Activated T-helper 1 cell treated with Interleukin-2 at 50 U/mL for 16 hours (primary cell): Measurements from ENCODE around the gene NEK1.
A peak's percentile ranks its signal among the peaks of the same experiment; 100 is the strongest.
"Not testable (repeated sequence)": the region's sequence is repeated elsewhere in the genome, so short reads cannot be mapped to it uniquely, and the experiment has no call there.

Source experiments
- DNase-seq: peaks from one replicate; pipeline ENCODE4 v3.0.0-alpha.2; 2020; ENCODE audit warnings: low read depth

NEK1 gene

DNA sequence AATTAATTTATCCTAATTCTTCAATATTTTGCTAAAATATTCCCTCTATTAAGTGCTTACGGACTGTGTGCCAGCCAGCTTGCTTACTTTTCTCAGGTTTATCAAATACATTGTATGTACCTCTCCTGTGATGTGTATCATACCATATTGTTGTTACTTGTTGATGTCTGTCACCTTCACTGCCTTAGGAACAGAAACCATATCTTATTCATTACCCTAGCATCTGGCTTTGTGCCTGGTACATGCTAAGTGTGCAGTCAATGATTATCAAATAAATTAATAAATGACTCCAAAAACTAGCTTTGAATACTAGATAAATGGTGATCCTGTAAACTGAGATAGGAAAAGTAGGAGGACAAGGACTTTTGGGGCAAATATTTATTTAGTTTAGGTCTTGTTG is 14.9 kb upstream of the NEK1 start:
- no peak for DNase-seq

DNA sequence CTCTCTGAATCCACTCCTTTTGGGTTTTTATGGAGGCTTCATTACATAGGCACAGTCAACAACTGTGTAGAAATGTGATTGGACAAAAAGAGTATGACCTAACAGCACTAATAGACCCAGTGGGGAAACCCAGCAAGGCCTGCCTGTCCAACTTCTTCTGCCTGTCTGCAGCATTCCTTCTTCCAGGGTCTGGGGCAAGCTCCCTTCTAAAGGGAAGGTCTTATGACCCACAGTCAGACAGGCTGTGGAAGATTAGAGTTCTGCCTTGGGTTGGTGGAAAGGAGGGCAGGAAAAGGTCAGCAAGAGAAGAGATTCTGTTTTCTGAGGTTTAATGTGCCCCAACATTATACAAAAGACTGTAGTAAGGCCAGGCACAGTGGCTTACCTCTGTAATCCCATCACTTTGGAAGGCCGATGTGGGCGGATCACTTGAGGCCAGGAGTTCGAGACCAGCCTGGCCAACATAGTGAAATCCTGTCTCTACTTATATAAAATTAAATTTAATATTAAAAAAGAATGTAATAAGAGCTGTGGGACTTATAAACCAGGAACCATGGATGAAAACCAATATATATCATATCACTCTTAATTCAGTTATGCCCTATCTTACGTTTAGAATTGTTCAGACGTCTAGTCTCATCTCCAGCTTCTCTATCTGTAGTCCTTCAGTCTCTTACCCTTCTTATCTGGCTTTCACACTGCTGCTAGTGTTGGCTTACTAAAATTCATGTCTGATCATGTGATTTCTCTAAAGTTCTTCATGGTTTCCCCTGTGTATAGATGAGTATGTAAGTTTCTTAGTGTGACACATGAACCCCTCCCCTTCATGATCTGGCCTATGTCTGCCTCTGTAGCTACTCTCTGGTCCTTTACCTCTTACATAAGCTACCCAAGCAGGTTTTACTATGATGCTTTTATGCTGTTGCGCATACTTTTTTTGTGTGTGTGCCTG is 14.2 kb upstream of the NEK1 start:
- DNase-seq: no peak

DNA sequence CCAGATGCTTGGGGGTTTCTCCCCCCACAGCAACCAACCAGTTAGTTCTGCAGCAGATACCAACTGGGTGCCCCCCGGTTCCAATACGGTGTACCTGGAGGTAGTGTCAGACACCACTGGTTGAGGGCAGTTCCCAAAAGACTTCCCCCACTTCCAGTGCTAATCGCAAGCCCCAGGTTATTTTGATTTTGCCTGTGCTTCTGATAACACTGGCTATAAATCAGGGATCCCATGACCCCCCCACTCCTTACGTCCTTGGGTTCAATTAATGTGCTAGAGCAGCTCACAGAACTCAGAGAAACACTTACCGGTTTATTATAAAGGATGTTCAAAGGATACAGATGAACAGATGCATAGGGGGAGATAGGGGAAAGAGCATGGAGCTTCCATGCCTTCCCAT is 13.5 kb upstream of the NEK1 start:
- DNase-seq: no peak

DNA sequence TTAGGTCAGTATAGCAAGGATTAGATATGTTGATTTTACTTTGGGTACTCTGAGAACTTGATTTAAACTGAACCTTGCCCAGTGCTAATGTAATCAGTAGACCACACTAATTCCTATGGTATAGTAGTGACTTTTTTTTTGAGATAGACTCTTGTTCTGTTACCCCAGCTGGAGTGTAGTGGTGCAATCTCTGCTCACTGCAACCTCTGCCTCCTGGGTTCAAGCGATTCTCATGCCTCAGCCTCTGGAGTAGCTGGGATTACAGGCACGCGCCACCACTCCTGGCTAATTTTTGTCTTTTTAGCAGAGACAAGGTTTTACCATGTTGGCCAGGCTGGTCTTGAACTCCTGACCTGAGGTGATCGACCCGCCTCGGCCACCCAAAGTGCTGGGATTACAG is 11.6 kb upstream of the NEK1 start:
- not testable (repeated sequence) for DNase-seq

DNA sequence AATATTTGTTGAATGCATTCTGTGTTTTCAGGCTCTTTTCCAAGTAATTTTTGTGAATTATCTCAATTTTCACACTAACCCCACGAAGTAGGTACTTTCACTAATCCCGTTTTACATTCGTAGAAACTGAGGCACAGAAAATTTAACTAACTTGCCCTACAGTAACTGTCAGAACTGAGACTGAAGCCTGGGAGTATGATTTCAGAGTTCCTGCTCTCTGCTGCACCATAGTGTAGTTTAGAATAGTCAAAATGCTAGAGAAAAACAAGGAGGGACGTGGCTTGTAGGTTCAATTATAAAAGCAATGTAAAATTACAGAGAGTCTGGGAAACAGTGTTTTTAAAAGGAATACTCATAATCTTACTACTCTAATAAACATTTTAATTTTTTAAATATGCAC is 10.2 kb upstream of the NEK1 start:
- no peak for DNase-seq

DNA sequence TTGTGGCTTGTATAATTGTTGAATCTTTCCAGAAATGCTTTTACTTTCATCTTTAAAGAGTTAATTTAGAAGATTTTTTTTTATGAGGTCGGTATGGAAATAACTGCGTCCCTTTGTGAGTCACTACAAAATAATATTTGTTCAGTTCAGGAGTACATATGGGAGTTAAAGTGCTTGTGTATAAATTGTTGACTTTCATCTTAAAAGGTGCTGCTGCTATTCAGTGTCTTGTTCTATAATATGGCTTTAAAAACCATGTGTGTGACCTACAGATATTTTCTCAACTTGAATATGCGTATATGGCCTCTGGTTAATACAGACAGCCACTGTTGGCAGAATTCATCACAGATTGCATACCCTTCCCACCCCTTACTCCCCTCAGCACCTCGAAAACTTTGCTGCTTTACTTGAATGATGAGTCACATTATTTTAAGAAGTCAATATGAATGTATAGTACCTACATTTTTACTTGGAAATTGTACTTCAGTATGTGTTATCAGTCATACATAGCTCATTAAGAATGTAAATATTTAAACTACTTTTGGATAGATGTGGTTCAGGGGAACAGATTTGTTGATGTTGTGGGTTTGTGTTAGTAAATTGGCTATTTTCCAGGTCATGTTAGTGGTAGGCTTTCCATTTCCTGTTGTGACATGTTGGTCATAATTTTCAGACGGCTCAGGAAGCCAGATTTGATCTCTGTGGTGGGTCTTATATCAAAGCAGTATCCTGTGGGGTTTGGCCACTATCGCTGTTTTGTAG is 9.5 kb upstream of the NEK1 start:
- no peak for DNase-seq

DNA sequence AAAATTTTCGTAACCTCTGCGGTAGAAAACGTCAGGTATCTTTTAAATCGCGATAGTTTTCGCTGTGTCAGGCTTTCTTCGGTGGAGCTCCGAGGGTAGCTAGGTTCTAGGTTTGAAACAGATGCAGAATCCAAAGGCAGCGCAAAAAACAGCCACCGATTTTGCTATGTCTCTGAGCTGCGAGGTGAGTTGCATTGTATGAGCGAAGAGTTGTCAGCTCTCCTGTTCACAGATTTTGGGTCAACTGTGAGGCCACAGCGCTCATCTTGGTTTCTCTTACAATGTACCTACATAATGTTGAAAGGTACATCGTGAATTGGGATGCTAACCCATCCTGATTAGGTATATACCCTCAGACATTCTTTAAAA is 8.5 kb upstream of the NEK1 start:
- no peak for DNase-seq

DNA sequence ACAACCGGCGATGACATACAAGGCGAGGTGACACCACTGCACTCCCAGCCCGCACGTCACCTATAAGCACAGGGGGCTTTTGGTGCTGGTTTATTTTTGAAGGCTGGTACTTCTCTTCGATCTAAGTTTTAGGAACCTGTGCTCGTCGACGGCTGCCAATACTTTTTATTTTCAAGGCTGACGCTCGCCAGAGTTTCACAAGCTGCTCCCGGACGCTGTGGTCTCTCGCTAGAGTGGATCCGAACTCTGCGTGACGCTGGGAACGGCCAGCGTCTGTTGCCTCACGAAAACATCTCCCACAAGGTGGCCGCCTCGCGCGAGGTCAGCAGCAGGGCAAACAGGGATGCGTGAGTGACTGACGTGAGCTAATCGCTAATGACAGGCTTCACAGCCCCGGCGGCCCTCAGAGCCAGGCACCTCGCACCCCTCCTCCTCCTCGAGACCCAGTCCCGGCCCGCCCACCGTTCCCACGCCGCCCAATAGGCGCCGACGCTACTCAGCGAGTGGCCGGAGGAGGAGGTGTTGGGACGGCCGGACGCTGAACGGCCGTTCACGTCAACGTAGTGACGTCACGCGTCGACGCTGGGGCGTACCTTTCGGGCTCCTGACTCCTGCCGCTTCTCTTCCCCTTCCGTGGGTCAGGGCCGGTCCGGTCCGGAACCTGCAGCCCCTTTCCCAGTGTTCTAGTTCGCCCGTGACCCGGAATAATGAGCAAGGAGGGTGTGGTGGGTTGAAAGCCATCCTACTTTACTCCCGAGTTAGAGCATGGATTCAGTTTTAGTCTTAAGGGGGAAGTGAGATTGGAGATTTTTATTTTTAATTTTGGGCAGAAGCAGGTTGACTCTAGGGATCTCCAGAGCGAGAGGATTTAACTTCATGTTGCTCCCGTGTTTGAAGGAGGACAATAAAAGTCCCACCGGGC is 7.8 kb upstream of the NEK1 start, which contains the start of gene CLCN3:
Gene CLCN3 (plus strand): TSS at position 621 of the 922 bp plus-strand sequence. CDS start 15,351 bp downstream, outside the sequence.
- peak; percentile 83 for DNase-seq

DNA sequence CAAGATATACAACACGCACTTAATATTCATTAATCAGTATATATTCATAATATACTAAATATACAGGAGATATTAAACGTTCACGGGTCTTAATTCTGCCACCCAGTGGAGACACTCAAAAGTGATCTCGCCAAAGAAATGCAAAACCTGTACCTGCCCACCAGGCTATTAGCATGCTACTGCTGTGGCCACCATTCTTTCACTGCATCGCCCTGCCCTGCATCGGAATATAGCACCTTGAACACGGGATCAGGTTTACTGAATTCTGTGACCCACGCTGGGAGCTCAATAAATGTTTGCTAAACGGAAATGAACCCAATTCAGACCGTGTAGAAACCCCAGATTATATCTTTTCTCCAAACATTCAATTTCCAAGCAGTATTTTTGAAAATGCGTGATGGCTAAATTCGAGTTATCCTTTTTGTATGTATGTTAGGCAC is 7.2 kb upstream of the NEK1 start:
- DNase-seq: peak; percentile 38

DNA sequence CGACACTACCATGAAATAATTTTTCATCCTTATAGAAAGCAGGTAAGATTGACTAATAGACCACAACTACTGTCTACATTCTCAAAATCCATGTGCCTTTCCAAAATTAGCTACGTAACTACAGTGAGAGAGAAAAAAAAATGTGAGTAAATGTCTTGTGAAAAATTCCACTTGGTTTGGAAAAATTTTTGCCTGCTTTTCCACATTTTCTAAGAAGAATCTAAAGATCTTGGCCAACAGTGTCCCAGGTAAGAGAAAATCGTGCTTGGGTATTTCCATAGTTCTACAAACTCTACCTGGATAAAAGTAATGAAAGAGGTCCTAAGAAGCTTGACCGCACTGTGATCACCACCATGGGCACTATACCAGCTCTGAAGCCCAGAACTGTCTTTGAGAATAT is 6.6 kb upstream of the NEK1 start:
- DNase-seq: no peak

DNA sequence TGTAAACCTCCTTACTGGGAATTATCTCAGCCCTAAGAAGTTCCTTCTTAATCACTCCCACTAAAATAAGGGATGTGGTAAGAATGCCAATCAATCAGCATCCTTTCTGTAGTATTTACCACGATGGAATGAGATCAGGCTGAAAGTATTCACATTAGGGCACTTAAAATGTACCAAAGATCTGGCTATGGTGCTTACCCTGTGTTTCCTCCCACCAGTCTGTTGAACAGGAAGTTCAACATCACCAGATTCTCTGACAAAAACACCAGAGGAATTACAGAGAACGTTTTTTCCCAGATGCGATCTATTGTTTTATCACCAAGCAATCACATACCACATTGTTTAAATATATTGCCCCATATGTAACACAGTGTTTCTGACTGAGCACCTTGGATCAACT is 5.9 kb upstream of the NEK1 start:
- DNase-seq: no peak

DNA sequence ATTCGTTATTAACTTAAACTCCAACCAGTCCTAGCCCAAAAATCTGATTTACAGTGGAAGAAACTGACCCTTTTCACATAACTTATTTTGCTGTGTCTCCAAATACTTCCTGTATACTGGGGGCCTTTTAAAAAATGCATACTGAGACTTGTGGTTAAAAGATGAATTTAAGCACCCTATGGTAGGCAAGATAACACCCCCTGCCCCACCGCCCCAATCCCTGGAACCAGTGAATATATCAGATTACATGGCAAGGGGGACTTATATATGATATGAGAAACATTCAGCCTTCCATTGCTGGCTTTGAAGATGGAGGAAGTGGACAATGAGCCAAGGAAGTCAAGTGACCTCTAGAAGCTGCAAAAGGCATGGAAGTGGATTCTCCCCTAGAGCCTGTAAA is 4.9 kb upstream of the NEK1 start:
- DNase-seq: no peak

DNA sequence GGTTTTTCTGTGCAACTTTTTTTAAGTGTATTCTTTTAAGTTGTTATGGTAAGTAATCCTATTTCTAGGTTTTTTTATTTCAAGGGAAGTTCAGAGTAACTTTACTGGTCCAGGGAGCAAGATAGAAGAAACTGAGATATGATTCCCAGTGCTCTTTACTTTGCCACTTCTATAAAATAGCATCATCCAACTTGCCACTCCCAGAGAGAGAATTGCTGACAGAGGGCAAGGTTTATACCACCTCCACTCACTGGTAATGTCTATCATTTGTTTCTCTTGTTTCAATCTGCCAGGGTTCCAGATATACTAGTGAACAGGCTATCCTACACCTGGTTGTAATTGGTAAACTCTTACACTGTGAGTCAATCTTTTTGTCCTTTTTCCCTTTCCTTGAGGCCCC is 4.5 kb upstream of the NEK1 start:
- no peak for DNase-seq

DNA sequence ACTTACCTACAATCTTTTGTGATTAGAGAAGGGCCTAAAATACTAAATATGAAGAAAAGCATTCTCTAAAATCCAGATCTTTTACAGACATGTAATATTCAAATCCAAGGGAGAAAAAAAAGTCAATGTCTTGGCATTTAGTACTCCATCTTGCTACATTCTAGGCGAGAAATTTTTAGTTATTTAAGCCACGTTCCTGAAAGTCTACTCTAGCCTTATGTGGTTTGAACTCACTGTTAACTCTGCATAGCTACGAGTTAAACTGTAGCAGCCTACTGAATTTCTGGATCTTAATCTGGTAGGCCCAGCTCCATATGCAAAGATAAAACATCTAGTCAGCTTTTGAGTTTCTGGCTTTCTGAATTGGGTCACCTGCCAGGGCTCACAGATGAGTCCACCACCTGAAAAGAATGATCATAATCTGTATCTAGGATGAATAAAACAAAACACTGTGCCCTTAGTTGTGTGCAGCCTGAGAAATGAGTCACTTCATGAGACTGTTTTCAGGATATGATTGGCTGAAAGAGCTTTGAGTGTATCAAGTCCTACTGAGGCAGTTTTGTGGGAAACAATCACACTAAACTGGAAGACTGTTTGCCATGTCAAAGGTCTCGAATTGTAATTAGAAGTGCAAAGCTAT is 3.2 kb upstream of the NEK1 start:
- no peak for DNase-seq

DNA sequence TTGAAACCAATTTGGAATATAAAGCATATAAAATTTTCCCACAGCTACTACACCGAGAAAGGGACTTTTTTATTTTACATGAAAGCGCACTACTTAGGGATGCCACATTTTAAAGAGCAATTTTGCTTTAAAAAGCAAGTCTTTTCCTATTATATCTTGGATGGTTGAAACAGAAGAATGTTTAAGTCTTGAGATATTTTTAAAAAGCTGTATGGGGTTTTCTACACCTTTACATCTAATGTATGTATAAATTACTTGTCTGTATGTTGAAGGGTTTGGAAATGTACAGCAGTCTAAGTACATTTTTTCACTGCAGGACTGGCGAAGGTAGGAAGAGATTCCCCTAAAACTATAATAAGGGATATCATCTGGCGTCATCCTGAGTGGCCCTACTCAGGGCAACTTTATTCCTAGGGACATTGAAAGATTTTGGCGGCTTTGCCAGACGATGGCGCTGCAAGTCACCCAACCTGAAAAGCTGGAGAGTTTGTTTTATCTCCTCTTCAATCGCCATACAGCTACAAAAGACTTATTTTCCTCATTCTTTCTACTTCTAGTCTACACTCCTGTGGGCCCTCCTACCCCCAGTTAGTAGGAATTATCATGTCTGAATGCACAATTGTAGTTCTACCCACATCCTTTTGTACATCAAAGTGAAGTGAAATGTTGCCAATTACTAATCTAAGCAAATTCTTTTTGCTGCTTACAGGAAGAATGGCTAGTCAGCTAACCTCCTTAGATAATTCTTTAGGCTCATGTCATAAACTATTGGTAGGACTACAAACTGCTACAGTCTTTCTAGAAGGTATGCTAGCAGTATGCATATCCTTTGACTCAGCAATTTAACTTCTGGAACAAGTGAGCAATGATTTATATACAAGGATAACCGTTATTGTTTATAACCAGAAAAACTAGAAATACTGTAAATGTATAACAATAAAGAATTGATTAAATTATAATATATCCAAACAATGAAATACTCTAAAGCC is 782 bp upstream of the NEK1 start:
- DNase-seq: peak; percentile 50

DNA sequence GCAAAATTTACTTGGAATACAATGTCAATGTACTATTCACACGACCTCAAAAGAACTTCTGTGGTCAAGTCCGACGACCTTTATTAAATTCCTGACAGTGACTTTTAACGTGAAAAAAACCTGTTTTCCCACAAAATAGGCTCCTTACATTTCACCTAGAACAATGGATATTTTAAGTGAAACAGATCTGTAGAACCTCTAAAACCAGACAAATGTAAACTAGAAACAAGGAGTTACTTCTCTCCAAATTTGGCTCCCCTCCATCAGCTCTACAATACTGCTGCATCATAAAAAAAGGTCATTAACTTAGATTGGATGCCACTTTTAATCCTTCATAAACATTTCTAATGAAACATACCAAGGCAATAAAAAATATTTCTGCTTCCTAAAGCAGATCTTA is 1.2 kb downstream of the NEK1 start:
- no peak for DNase-seq

DNA sequence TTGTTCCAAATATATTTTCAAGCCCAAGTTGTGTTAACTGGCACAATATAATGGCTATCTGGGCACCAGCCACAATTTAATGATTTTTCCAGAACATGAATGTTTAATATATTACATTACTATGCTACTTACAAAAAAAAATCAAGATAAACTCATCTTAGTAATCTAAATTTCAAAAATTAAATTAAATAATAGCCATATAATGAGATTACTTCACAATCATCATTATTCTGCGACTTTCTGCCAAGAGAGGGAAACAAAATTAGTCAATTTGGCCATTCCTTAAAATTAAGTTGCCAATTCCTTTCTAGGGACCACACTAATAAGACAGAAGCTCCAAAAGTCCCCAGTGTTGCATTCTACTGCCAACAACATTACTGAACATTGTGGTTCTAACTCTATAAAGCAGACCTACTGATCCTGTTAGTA is 7.5 kb downstream of the NEK1 start:
- no peak for DNase-seq

DNA sequence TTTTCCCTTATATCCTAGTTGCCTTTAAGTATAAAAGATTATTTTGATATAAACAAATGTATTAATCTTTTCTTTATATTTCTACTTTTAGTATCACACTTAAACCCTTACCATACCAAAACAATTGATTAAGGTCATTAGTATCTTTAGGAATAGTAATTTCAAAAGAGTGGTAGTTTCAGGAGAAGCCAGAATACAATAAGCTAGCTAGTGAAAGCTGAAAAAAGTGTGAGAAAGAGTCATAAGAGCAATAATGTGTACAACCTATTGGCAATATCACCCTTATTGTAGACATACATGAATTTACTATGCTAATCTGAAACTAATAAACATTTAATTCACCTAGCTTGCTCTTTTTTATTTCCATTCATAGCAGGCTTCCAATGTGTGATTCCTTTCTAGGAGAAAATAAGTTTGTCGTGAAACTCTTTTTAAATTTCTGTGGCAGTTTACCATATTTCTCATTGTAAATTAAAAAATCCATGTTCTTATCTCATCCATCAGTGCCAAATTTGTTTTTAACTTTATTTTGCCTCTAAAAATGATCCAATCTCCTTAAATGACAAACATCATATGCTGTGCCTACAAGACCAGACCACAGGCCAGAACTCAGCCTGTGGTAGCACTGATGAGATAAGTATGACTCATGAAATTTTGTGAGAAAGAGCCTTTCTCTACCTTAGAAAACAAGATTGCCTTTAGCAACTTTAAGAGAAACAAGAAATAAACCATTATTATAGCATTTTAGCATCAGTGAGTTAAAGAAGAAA is 8.1 kb downstream of the NEK1 start:
- no peak for DNase-seq

DNA sequence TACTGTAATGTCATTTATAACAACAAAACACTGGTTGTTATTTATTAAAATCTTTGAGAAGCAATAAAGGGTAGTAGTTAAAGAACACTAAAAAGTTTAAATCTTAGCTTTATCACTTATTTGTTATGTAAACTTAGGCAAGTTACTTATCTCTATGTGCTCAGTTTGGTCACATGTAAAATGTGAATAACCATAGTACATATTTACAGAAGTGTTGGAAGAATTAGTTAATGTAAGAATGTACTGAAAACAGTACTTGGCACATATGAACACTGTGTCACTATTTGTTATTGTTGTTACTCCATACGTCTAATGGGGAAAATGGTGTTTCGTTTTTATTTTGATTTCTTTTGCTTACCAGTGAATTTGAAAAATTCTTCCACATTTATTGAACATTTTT is 9.1 kb downstream of the NEK1 start:
- no peak for DNase-seq
